ENCODE data around the gene PIP4K2A.

PIP4K2A gene

GRCh38 chr10:22666287-22667092 is 47.9 kb downstream of the PIP4K2A start:
- no peak for DNase-seq (ENCODE audit: low spot score)

- DNase-seq (ENCODE audit: low spot score) = no peak
Measured at GRCh38 chr10:22665329-22665728, 49.0 kb downstream of the PIP4K2A start.

GRCh38 chr10:22662733-22663330 is 51.5 kb downstream of the PIP4K2A start:
- no peak for DNase-seq (ENCODE audit: low spot score)

GRCh38 chr10:22659866-22660265 is 54.5 kb downstream of the PIP4K2A start:
- DNase-seq (ENCODE audit: low spot score) = no peak

GRCh38 chr10:22658745-22659410 is 55.5 kb downstream of the PIP4K2A start:
- no peak for DNase-seq (ENCODE audit: low spot score)

GRCh38 chr10:22657566-22658225 is 56.7 kb downstream of the PIP4K2A start:
- peak; percentile 24 for DNase-seq (ENCODE audit: low spot score)

- no peak for DNase-seq (ENCODE audit: low spot score)
Measured at GRCh38 chr10:22657024-22657423, 57.4 kb downstream of the PIP4K2A start.

GRCh38 chr10:22656036-22656435 is 58.3 kb downstream of the PIP4K2A start:
- no peak for DNase-seq (ENCODE audit: low spot score)

- DNase-seq (ENCODE audit: low spot score) = peak; percentile 36
Measured at GRCh38 chr10:22655312-22655981, 58.9 kb downstream of the PIP4K2A start.

GRCh38 chr10:22652988-22653481 is 61.3 kb downstream of the PIP4K2A start:
- DNase-seq (ENCODE audit: low spot score) = no peak

GRCh38 chr10:22651276-22651980 is 63.0 kb downstream of the PIP4K2A start:
- DNase-seq (ENCODE audit: low spot score) = no peak

- no peak for DNase-seq (ENCODE audit: low spot score)
Measured at GRCh38 chr10:22649994-22650393, 64.4 kb downstream of the PIP4K2A start.

- DNase-seq (ENCODE audit: low spot score) = no peak
Measured at GRCh38 chr10:22649390-22649841, 65.0 kb downstream of the PIP4K2A start.

GRCh38 chr10:22648547-22648961 is 65.8 kb downstream of the PIP4K2A start:
- peak; percentile 53 for DNase-seq (ENCODE audit: low spot score)

GRCh38 chr10:22647244-22647643 is 67.1 kb downstream of the PIP4K2A start:
- no peak for DNase-seq (ENCODE audit: low spot score)

- no peak for DNase-seq (ENCODE audit: low spot score)
Measured at GRCh38 chr10:22646388-22646853, 68.0 kb downstream of the PIP4K2A start.

- DNase-seq (ENCODE audit: low spot score) = no peak
Measured at GRCh38 chr10:22644222-22644621, 70.2 kb downstream of the PIP4K2A start.

GRCh38 chr10:22643775-22644174 is 70.6 kb downstream of the PIP4K2A start:
- DNase-seq (ENCODE audit: low spot score) = no peak

GRCh38 chr10:22643116-22643515 is 71.3 kb downstream of the PIP4K2A start:
- no peak for DNase-seq (ENCODE audit: low spot score)

- DNase-seq (ENCODE audit: low spot score) = no peak
Measured at GRCh38 chr10:22641743-22642142, 72.6 kb downstream of the PIP4K2A start.

- no peak for DNase-seq (ENCODE audit: low spot score)
Measured at GRCh38 chr10:22640359-22640758, 74.0 kb downstream of the PIP4K2A start.

Measured in AG20443 (cell line).